ENCODE results near the gene C1orf35. TPM values are rescaled to one million over a fixed set of nuclear protein-coding genes. Genes with fewer than 3 reads are reported as not detected.

The C1orf35 gene
- total and polyA plus RNA-seq, 9 of the 15 experiments (the other 6 are each of a cell fraction or from before 2014, with no cell fraction given), result 3.2 to 48.7 (median 12.5) TPM

GRCh38 chr1:228122921-228123441, 19.9 kb upstream of the C1orf35 start (continued):
- TF ChIP-seq ETV6 (IDR thresholded peaks at IDR 0.05; ENCODE audit: borderline replicate concordance in 1 of 2, low read depth in 2 of 2, low read length in 1 of 2) (no peak), ETV6 (CRISPR knock-in tag; IDR thresholded peaks at IDR 0.05; ENCODE audit: borderline replicate concordance) (no peak), ZKSCAN1 (IDR thresholded peaks at IDR 0.05; ENCODE audit: low read depth, low read length) (no peak)

GRCh38 chr1:228120857-228121489, 17.8 kb upstream of the C1orf35 start:
- Histone ChIP-seq H4K20me1 (replicated peaks; ENCODE audit: control insufficient read depth, insufficient read depth, low read length) (no peaks in the 10 kb centered on the region), H3K4me3 (no peak overlapping the region), H3K9me1 (ENCODE audit: control insufficient read depth, insufficient read depth, low read length) (no peaks in the 10 kb centered on the region), H3K9ac (ENCODE audit: insufficient read depth in 1 of 2, low read depth in 2 of 2, low read length in 2 of 2) (no peak overlapping the region), H3K4me1 (replicated peaks in 1 of 2; ENCODE audit: control insufficient read depth in 2 of 2, insufficient read depth in 2 of 2, low read length in 2 of 2) (peaks cover 0 to 3% of the 10 kb centered on the region in 2 experiments; a peak in 2 of 5 replicates), H3K79me2 (ENCODE audit: control insufficient read depth, insufficient read depth, low read length) (no peaks in the 10 kb centered on the region), H3K4me2 (ENCODE audit: insufficient read depth, low read length) (no peak overlapping the region), H3K36me3 (ENCODE audit: control insufficient read depth, insufficient read depth, low read length) (no peaks in the 10 kb centered on the region), H3K9me3 (replicated peaks; ENCODE audit: control insufficient read depth, insufficient read depth, low read depth, low read length) (no peaks in the 10 kb centered on the region), H3K27ac (ENCODE audit: extremely low read depth, low read depth, low read length) (no peak overlapping the region), H2AFZ (ENCODE audit: low read depth, low read length) (no peak overlapping the region), H3K27me3 (ENCODE audit: control insufficient read depth in 2 of 2, insufficient read depth in 2 of 2, low read length in 2 of 2) (no peaks in the 10 kb centered on the region)
- in situ Hi-C loops (cut with MboI), result no loop called here
- 9% methylated on average over 5 of the region's 5 CpGs for WGBS (ENCODE audit: insufficient coverage, low coverage, missing lambda C conversion rate)
- peak; percentile 77 for ATAC-seq
- DNase-seq (ENCODE audit: extremely low read depth in 1 of 4, low spot score in 3 of 4), result no peak
- intact Hi-C loops (cut with micrococcal nuclease), result no loop called here
- no peak for FAIRE-seq
- POLR2A ChIA-PET, result interaction anchor here (2.3 kb wide), 1 partner anchor 10 kb away, joined by 10 read pairs; no protein-coding TSS in a partner anchor
- no TSS peak for BruUV-seq (replicated peaks)
- CTCF ChIA-PET (ENCODE audit: low intra/inter-chr PET ratio), result no interaction called here
- peak; percentile 62; the same call in 1 of the 2 replicates for TF ChIP-seq FOXM1 (IDR thresholded peaks at IDR 0.05; ENCODE audit: low read depth)
- TF ChIP-seq FOXM1 (CRISPR knock-in tag; IDR thresholded peaks at IDR 0.05; ENCODE audit: low read depth), result no peak
- TF ChIP-seq KDM1A (IDR thresholded peaks at IDR 0.05), result peak; percentile 77 to 89
- TF ChIP-seq MEIS2 (IDR thresholded peaks at IDR 0.05; ENCODE audit: partially characterized antibody), result peak; percentile 70
- TF ChIP-seq NFYB (IDR thresholded peaks at IDR 0.05; ENCODE audit: extremely low read depth, insufficient read length), result peak; percentile 4
- no peak for TF ChIP-seq PBX2 (CRISPR knock-in tag; IDR thresholded peaks at IDR 0.05; ENCODE audit: low read depth)
- peak; percentile 52 for TF ChIP-seq PBX2 (tag; conservative IDR thresholded peaks at IDR 0.05; ENCODE audit: low read depth)
- TF ChIP-seq HDAC8 (tag; IDR thresholded peaks at IDR 0.05), result no peak
- TF ChIP-seq HDAC2 (IDR thresholded peaks at IDR 0.05), result peak; percentile 50; the same call in 1 of the 2 replicates
- TF ChIP-seq SPI1 (IDR thresholded peaks at IDR 0.05; ENCODE audit: borderline replicate concordance, low read depth, low read length), result 0 out of 2 replicates have a peak, but pooled peaks have one; percentile 6
- TF ChIP-seq ZNF280B (CRISPR knock-in tag; IDR thresholded peaks at IDR 0.05), result no peak
- no peak for TF ChIP-seq KAT8 (IDR thresholded peaks at IDR 0.05; ENCODE audit: low read depth)
